OCI-LY7 (cell line): Measurements from ENCODE around the gene KCNJ9. TPM values are rescaled to one million over a fixed set of nuclear protein-coding genes. Genes with fewer than 3 reads are reported as not detected.
A peak's percentile ranks its signal among the peaks of the same experiment; 100 is the strongest.

Source experiments
- Bru-seq: library from RNA; stranded (reverse); fragments of 400-500 nt; gene quantifications from one replicate; lab custom pipeline; 2021; lab: Mats Ljungman, UMichigan
- BruChase-seq, 2 experiments: library from RNA; stranded (reverse); fragments of 400-500 nt; gene quantifications; one replicate each; lab custom pipeline; 2021; lab: Mats Ljungman, UMichigan
- BruUV-seq: library from RNA; stranded (reverse); fragments of 400-500 nt; replicated peaks from 2 replicates; lab custom pipeline; 2021; lab: Mats Ljungman, UMichigan
- CTCF ChIA-PET: fragments of 300-600 bp; sonication (Branson Sonifier 250); formaldehyde crosslinking; loops from one replicate; lab custom pipeline; 2022; ENCODE audit warnings: antibody characterized with exemption; ENCODE audit not compliant: unreplicated experiment; lab: Charles Lee
- POLR2A ChIA-PET: fragments of 300-600 bp; sonication (Branson Sonifier 250); formaldehyde crosslinking; loops from one replicate; lab custom pipeline; 2022; ENCODE audit warnings: antibody characterized with exemption; lab: Charles Lee
- DNase-seq: peaks from one replicate; pipeline ENCODE4 v3.0.0-alpha.2; 2015; ENCODE audit warnings: low spot score
- H2AFZ ChIP-seq: fragments of 200-600 bp; sonication (generic), shearing (Covaris generic); 2 replicates; pipeline ENCODE4 v1.6.1; 2014; ENCODE audit warnings: mild to moderate bottlenecking, antibody characterized with exemption, low read length, moderate library complexity
- H3K27ac ChIP-seq: fragments of 200-600 bp; sonication (generic); 2 replicates; pipeline ENCODE4 v1.5.1; 2014; ENCODE audit warnings: mixed run types, low read depth, mild to moderate bottlenecking, moderate library complexity, low read length, inconsistent platforms; ENCODE audit not compliant: poor library complexity, severe bottlenecking
- H3K36me3 ChIP-seq: fragments of 200-600 bp; sonication (generic); 2 replicates; pipeline ENCODE4 v1.6.1; 2014; ENCODE audit warnings: mild to moderate bottlenecking, antibody characterized with exemption, low read length, moderate library complexity, mixed read lengths; ENCODE audit not compliant: insufficient read depth
- H3K4me1 ChIP-seq: fragments of 200-600 bp; sonication (generic); 2 replicates; pipeline ENCODE4 v1.5.1; 2014; ENCODE audit warnings: mild to moderate bottlenecking, low read length; ENCODE audit not compliant: insufficient read depth, poor library complexity, severe bottlenecking
- H3K4me2 ChIP-seq: fragments of 200-600 bp; sonication (generic); 2 replicates; pipeline ENCODE4 v1.6.1; 2014; ENCODE audit warnings: mild to moderate bottlenecking, low read length
- H3K4me3 ChIP-seq: fragments of 200-600 bp; sonication (generic); 2 replicates; pipeline ENCODE4 v1.5.1; 2014; ENCODE audit warnings: mild to moderate bottlenecking, low read depth, low read length; ENCODE audit not compliant: poor library complexity, severe bottlenecking
- H3K79me2 ChIP-seq: fragments of 200-600 bp; sonication (generic); 2 replicates; pipeline ENCODE4 v1.6.1; 2016; ENCODE audit warnings: low read depth, mild to moderate bottlenecking, low read length, moderate library complexity, mixed read lengths; ENCODE audit not compliant: insufficient read depth
- H3K9me2 ChIP-seq: fragments of 200-600 bp; sonication (generic); 2 replicates; pipeline ENCODE4 v1.6.1; 2016; ENCODE audit warnings: mild to moderate bottlenecking, low read length, mixed read lengths; ENCODE audit not compliant: insufficient read depth
- H3K9me3 ChIP-seq: fragments of 200-600 bp; sonication (generic); 2 replicates; pipeline ENCODE4 v1.6.1; 2014; ENCODE audit warnings: mild to moderate bottlenecking, mixed run types, low read length, mixed read lengths
- H4K20me1 ChIP-seq: fragments of 200-600 bp; sonication (generic); 2 replicates; pipeline ENCODE4 v1.6.1; 2014; ENCODE audit warnings: mild to moderate bottlenecking, antibody characterized with exemption, low read length, moderate library complexity, mixed read lengths; ENCODE audit not compliant: insufficient read depth
- EZH2phosphoT487 ChIP-seq: fragments of 200-600 bp; sonication (generic); IDR thresholded peaks from 2 replicates; pipeline ENCODE4 v1.6.1; 2018; ENCODE audit warnings: low read depth, borderline replicate concordance, mild to moderate bottlenecking, mixed run types, antibody characterized with exemption, low read length, moderate library complexity, mixed read lengths
- intact Hi-C: fragments of 100-400 bp; cut with micrococcal nuclease; formaldehyde crosslinking; loops from one replicate; pipeline ENCODE4 v1.10.0; 2022; ENCODE audit not compliant: unreplicated experiment
- long read RNA-seq: library from polyadenylated mRNA; stranded (forward); transcript quantifications from one replicate; pipeline ENCODE4 v2.0.0, GENCODE V29; 2022
- total RNA-seq, 2 experiments: library from RNA; depleted of rRNA in 1 of 2; stranded (reverse); fragments of >200 nt in 1 of 2; shearing (Covaris generic) in 1 of 2; gene quantifications; 2 replicates each; pipeline ENCODE4 v1.2.3, GENCODE V29; 2014 to 2022
- TF ChIP-seq, protein P1 (sequence below): fragments of 200-600 bp; sonication (generic); conservative IDR thresholded peaks from 2 replicates; pipeline ENCODE4 v1.5.1; 2014; ENCODE audit warnings: mild to moderate bottlenecking, antibody characterized with exemption, low read length, moderate library complexity, mixed read lengths

KCNJ9 gene
- total RNA-seq (2014; rRNA removed; shearing (Covaris generic)) (not detected in 2 replicates), total RNA-seq (2022) (not detected in 2 replicates), Bru-seq, nascent RNA (not detected), BruChase-seq, experiment 1, labeled RNA remaining after a 6-hour chase (percentile 10 among the genes with signal in this experiment), BruChase-seq, experiment 2, labeled RNA remaining after a 2-hour chase (not detected)
- long read RNA-seq, result 0 reads

DNA sequence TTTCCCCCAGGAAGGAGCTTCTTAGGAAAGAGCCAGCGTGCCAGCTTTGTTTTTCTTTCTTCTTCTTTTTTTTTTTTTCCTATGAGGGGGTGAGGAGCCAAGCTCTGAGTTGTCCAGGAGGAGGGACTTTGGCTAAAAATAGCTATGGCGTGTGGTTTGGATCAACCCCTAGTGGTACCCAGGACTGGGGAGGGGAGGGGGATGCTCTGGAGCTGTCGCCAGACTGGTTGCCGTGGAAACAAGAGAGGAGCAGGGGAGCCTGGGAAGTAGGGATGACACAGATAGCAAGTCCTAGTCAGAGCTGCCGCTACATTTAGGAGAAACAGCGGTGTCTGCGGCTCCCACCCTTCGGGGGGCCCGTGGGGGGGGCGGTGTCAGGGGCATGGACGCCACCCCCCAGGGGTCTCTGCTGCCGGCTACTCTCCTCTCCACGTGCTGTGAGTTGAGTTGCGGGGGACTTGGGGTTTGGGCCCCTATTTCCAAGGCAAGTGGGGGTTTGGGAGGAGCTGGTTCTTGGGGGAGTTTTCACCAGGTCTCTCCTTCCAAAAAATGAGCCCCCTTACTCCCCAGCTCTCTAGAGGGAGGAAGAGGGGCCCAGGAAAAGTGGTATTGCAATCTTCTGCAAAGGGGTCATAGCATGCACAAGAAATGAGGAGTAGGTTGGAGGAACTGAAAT, at the start of gene KCNJ9:
TSS of gene KCNJ9 (plus strand) at position 278 of the 676 bp plus-strand sequence. CDS start 2,493 bp downstream, outside the sequence.
- peaks cover 14% of the 10 kb centered on the region for H3K36me3 ChIP-seq
- TF ChIP-seq, protein P1, sequence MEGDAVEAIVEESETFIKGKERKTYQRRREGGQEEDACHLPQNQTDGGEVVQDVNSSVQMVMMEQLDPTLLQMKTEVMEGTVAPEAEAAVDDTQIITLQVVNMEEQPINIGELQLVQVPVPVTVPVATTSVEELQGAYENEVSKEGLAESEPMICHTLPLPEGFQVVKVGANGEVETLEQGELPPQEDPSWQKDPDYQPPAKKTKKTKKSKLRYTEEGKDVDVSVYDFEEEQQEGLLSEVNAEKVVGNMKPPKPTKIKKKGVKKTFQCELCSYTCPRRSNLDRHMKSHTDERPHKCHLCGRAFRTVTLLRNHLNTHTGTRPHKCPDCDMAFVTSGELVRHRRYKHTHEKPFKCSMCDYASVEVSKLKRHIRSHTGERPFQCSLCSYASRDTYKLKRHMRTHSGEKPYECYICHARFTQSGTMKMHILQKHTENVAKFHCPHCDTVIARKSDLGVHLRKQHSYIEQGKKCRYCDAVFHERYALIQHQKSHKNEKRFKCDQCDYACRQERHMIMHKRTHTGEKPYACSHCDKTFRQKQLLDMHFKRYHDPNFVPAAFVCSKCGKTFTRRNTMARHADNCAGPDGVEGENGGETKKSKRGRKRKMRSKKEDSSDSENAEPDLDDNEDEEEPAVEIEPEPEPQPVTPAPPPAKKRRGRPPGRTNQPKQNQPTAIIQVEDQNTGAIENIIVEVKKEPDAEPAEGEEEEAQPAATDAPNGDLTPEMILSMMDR, result no peak
- no peak for TF ChIP-seq EZH2phosphoT487
- no peaks in the 10 kb centered on the region for H3K79me2 ChIP-seq
- ChIA-PET CTCF (interaction anchor here (0.9 to 1.7 kb wide), 3 partner anchors 14 to 265 kb away, joined by 3 to 6 read pairs (median 5); no protein-coding TSS in a partner anchor), POLR2A (interaction anchor here (0.7 to 1.3 kb wide), 3 partner anchors 15 to 1329 kb away, joined by 3 to 5 read pairs (median 3); no protein-coding TSS in a partner anchor)
- BruUV-seq, result no TSS peak
- H3K9me2 ChIP-seq, result no peaks in the 10 kb centered on the region
- no peaks in the 10 kb centered on the region for H4K20me1 ChIP-seq
- no peak within 1 kb of the TSS for H3K27ac ChIP-seq
- DNase-seq, result no peak
- H2AFZ ChIP-seq, result no peak within 1 kb of the TSS
- intact Hi-C loops, result no loop called here
- no peak within 1 kb of the TSS for H3K4me3 ChIP-seq
- H3K4me1 ChIP-seq, result no peaks in the 10 kb centered on the region
- H3K4me2 ChIP-seq, result no peak within 1 kb of the TSS
- no peaks in the 10 kb centered on the region for H3K9me3 ChIP-seq

DNA sequence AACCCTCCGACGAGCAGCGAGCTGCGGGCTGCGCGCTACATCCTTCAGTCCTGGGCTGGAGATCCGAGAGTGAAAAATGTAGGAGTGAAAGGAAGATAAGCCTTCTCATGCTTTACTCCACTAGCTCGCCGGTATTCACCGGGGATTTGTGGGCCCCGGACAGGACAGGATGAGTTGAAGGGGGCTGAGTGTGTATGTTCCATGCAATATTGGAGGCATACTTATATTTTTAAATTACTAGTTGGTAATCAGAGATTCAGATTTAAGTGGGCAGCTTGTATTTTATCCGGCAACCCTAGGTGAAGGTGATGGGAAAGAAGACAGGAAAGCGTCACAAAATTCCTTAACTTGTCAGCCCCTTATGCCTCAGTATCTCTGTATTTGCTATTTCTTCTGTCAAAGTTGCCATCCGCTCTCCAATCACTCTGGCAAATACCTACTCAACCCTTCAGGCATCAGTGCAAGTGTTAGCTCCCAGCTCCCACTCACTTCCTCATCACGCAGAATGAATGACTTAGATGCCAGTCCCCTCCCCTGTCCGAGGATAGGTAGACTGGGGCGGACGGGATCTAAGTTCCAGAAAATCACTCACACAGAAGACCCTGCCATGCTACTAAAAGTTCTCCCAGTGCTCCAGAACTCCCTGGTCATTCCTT, 49.0 kb upstream of the KCNJ9 start:
- H2AFZ ChIP-seq, result peak overlapping the region; percentile 85
- no peak overlapping the region for H3K27ac ChIP-seq
- H4K20me1 ChIP-seq, result no peaks in the 10 kb centered on the region
- H3K4me3 ChIP-seq, result peak overlapping the region; percentile 74
- H3K36me3 ChIP-seq, result no peaks in the 10 kb centered on the region
- TF ChIP-seq, protein P1, result no peak
- no peak for TF ChIP-seq EZH2phosphoT487
- H3K9me2 ChIP-seq, result no peaks in the 10 kb centered on the region
- ChIA-PET POLR2A (interaction anchor here (1.3 to 3.3 kb wide), 3 partner anchors 11 to 109 kb away, joined by 3 to 12 read pairs (median 7); no protein-coding TSS in a partner anchor), CTCF (interaction anchor here (1.3 to 1.4 kb wide), 2 partner anchors 15 to 25 kb away, joined by 4 to 10 read pairs; no protein-coding TSS in a partner anchor)
- BruUV-seq, result TSS peak; percentile 86
- intact Hi-C loops, result loop anchor here (5.0 kb wide), 1 partner anchor 45 kb away; no protein-coding TSS in a partner anchor
- H3K79me2 ChIP-seq, result peaks cover 7% of the 10 kb centered on the region; the same call in 1 of the 2 replicates
- no peaks in the 10 kb centered on the region for H3K9me3 ChIP-seq
- H3K4me2 ChIP-seq, result peak overlapping the region; percentile 87
- peak; percentile 11 for DNase-seq
- H3K4me1 ChIP-seq, result peaks cover 24% of the 10 kb centered on the region
